GM12878 (cell line): ENCODE measurements around the gene MAVS. TPM values are rescaled to one million over a fixed set of nuclear protein-coding genes. Genes with fewer than 3 reads are reported as not detected.

Source experiments
- ATAC-seq: fragments of 200-7000 bp; cut with Tn5 transposase; 3 replicates; pipeline ENCODE4 v1.9.1; 2020; ENCODE audit warnings: mild to moderate bottlenecking, moderate library complexity
- BruUV-seq: library from RNA; stranded (reverse); fragments of 400-500 nt; replicated peaks from 2 replicates; lab custom pipeline; 2021; lab: Mats Ljungman, UMichigan
- CTCF ChIA-PET: fragments of 300-600 bp; sonication (Branson Sonifier 250); formaldehyde crosslinking; extraction: SDS; loops from one replicate; lab custom pipeline; 2021; ENCODE audit warnings: inconsistent platforms; lab: Yijun Ruan, JAX
- POLR2A ChIA-PET: fragments of 350-600 bp; formaldehyde crosslinking; extraction: SDS; loops from one replicate; lab custom pipeline; 2021; ENCODE audit warnings: inconsistent platforms; lab: Charles Lee
- RAD21 ChIA-PET: fragments of 300-600 bp; sonication (Branson Sonifier 250); formaldehyde crosslinking; loops from one replicate; lab custom pipeline; 2023; ENCODE audit warnings: antibody characterized with exemption; ENCODE audit not compliant: unreplicated experiment; lab: Charles Lee
- SMC1A ChIA-PET: fragments of 300-600 bp; sonication (Branson Sonifier 250); formaldehyde crosslinking; loops from one replicate; lab custom pipeline; 2023; ENCODE audit not compliant: unreplicated experiment, uncharacterized antibody; lab: Charles Lee
- DNase-seq: peaks from one replicate; pipeline ENCODE4 v3.0.0-alpha.2; 2011; ENCODE audit warnings: low read depth, low spot score
- FAIRE-seq: peaks from 3 replicates; lab custom pipeline; 2011; peaks lifted over from hg19 to GRCh38; lab: Jason Lieb, UNC
- H2AFZ ChIP-seq: 2 replicates; pipeline ENCODE4 v1.6.0; 2011; ENCODE audit warnings: low read depth, low read length, control low read depth; ENCODE audit not compliant: control insufficient read depth
- H3K27ac ChIP-seq: 2 replicates; pipeline ENCODE4 v1.5.1; 2011; ENCODE audit warnings: control low read depth; ENCODE audit not compliant: control insufficient read depth, insufficient read depth
- H3K27me3 ChIP-seq, 2 experiments: replicated peaks in 1 of 2; 2 replicates each; pipeline versions ENCODE4 v1.6.0 to v1.6.1; 2011; ENCODE audit warnings: low read length in 1 of 2; ENCODE audit not compliant: control insufficient read depth in 2 of 2, insufficient read depth in 2 of 2
- H3K36me3 ChIP-seq, 2 experiments: 2 replicates each; pipeline ENCODE4 v1.5.1; 2011; ENCODE audit warnings: low read length in 1 of 2; ENCODE audit not compliant: control insufficient read depth in 2 of 2, insufficient read depth in 2 of 2
- H3K4me1 ChIP-seq: 2 replicates; pipeline ENCODE4 v1.6.1; 2011; ENCODE audit warnings: mild to moderate bottlenecking, low read length, moderate library complexity, mixed read lengths; ENCODE audit not compliant: control insufficient read depth, insufficient read depth
- H3K4me2 ChIP-seq: 2 replicates; pipeline ENCODE4 v1.6.0; 2011; ENCODE audit warnings: control low read depth; ENCODE audit not compliant: control insufficient read depth, insufficient read depth
- H3K4me3 ChIP-seq: fragments of 200-600 bp; sonication (generic); 2 replicates; pipeline ENCODE4 v1.5.1; 2016
- H3K79me2 ChIP-seq: 2 replicates; pipeline ENCODE4 v1.6.0; 2011; ENCODE audit warnings: low read length; ENCODE audit not compliant: control insufficient read depth, insufficient read depth
- H3K9ac ChIP-seq: 2 replicates; pipeline ENCODE4 v1.8.0; 2011; ENCODE audit warnings: low read length, control low read depth, mixed read lengths; ENCODE audit not compliant: control insufficient read depth, insufficient read depth
- H3K9me3 ChIP-seq: replicated peaks from 3 replicates; pipeline ENCODE4 v1.5.1; 2011; ENCODE audit warnings: mild to moderate bottlenecking, low read length; ENCODE audit not compliant: control insufficient read depth, insufficient read depth
- H4K20me1 ChIP-seq: 2 replicates; pipeline ENCODE4 v1.6.0; 2011; ENCODE audit not compliant: control insufficient read depth, insufficient read depth
- CEBPZ ChIP-seq: fragments of 150-350 bp; IDR thresholded peaks from 2 replicates; pipeline ENCODE4 v1.6.1; 2016; ENCODE audit warnings: low read depth, low read length
- ELK1 ChIP-seq: IDR thresholded peaks from 2 replicates; pipeline ENCODE4 v1.6.1; 2012; ENCODE audit warnings: low read depth, low read length, improper control_type of control experiment
- HDAC6 ChIP-seq: fragments of 200-600 bp; sonication (generic); IDR thresholded peaks from one replicate; pipeline ENCODE4 v1.8.0; 2017; ENCODE audit warnings: antibody characterized with exemption; ENCODE audit not compliant: unreplicated experiment
- IRF5 ChIP-seq: fragments of 450-650 bp; IDR thresholded peaks from 2 replicates; pipeline ENCODE4 v1.6.1; 2017; ENCODE audit warnings: borderline replicate concordance
- NFYB ChIP-seq: IDR thresholded peaks from 2 replicates; pipeline ENCODE4 v1.6.1; 2011; ENCODE audit warnings: low read depth, mild to moderate bottlenecking, low read length, improper control_type of control experiment, moderate library complexity; ENCODE audit not compliant: insufficient read depth
- NKRF ChIP-seq: fragments of 450-650 bp; conservative IDR thresholded peaks from 2 replicates; pipeline ENCODE4 v1.6.1; 2017; ENCODE audit warnings: mild to moderate bottlenecking, moderate library complexity
- NR2C1 ChIP-seq: fragments of 450-650 bp; IDR thresholded peaks from 2 replicates; pipeline ENCODE4 v1.6.1; 2017; ENCODE audit warnings: antibody characterized with exemption, mild to moderate bottlenecking, moderate library complexity
- ZBTB11 ChIP-seq: fragments of 450-650 bp; formaldehyde crosslinking; IDR thresholded peaks from 2 replicates; pipeline ENCODE4 v1.5.0; 2022; ENCODE audit warnings: mild to moderate bottlenecking, missing genetic modification characterization
- ZNF384 ChIP-seq: IDR thresholded peaks from 2 replicates; pipeline ENCODE4 v1.6.1; 2012; ENCODE audit warnings: low read depth, mild to moderate bottlenecking, low read length, improper control_type of control experiment, borderline replicate concordance
- WGBS: methylation state at CpG from one replicate; pipeline ENCODE4 v1.1.6; 2016; ENCODE audit warnings: low lambda C conversion rate; ENCODE audit not compliant: insufficient replicate concordance, insufficient coverage; ENCODE audit errors: missing lambda C conversion rate; 5-methylcytosine and 5-hydroxymethylcytosine counted together
- in situ Hi-C: fragments of 300-500 bp; cut with MboI; formaldehyde crosslinking; loops from 9 replicates; pipeline ENCODE4 v1.14.3; 2018; ENCODE audit warnings: mixed read lengths
- intact Hi-C: fragments of 100-400 bp; cut with micrococcal nuclease; formaldehyde crosslinking; loops from one replicate; pipeline ENCODE4 v1.14.2; 2022; ENCODE audit not compliant: unreplicated experiment
- polyA plus RNA-seq, 11 experiments: library from polyadenylated mRNA; depleted of rRNA in 4 of 11; unstranded in 6 of 11; stranded (reverse) in 5 of 11; fragments of >200 nt; fragmentation: Nextera tagmentation in 4 of 11; fragmentation: Illumina TruSeq in 1 of 11; extraction: Ambion mirVana in 4 of 11; extraction: Trizol in 1 of 11; gene quantifications; 1 replicate in 1 of 11; 2 replicates in 10 of 11; pipeline versions ENCODE4 v1.2.1 to v1.2.3, GENCODE V29; 2011 to 2016; ENCODE audit warnings: inconsistent platforms in 2 of 11, missing spikeins in 2 of 11, low read depth in 1 of 11
- total RNA-seq, 4 experiments: library from RNA; depleted of rRNA in 3 of 4; stranded (reverse); fragments of >200 nt in 3 of 4; fragmentation: Illumina TruSeq in 1 of 4; extraction: Trizol in 1 of 4; gene quantifications; 2 replicates each; pipeline versions ENCODE4 v1.2.1 to v1.2.3, GENCODE V29; 2013 to 2021

MAVS gene
- total and polyA plus RNA-seq, 10 of the 15 experiments (the other 5 are each of a cell fraction or from before 2014, with no cell fraction given) = 1.6 to 25.2 (median 12.6) TPM

- WGBS = 64% methylated on average over 5 of the region's 5 CpGs
- 0 out of 4 replicates have a peak, but pooled peaks cover 0 to 5% of the 10 kb centered on the region in 2 experiments for H3K36me3 ChIP-seq
- no peak for TF ChIP-seq ELK1
- TF ChIP-seq NFYB = no peak
- TF ChIP-seq ZNF384 = no peak
- TF ChIP-seq ZBTB11 = no peak
- TF ChIP-seq NR2C1 = no peak
- TF ChIP-seq NKRF = no peak
- no peak for TF ChIP-seq CEBPZ
- TF ChIP-seq HDAC6 = no peak
- no peak for TF ChIP-seq IRF5
- no peak overlapping the region for H3K9ac ChIP-seq
- H3K9me3 ChIP-seq = no peaks in the 10 kb centered on the region
- H3K4me1 ChIP-seq = peaks cover 31% of the 10 kb centered on the region
- intact Hi-C loops (no loop called here), in situ Hi-C loops (no loop called here)
- ATAC-seq = no peak
- peaks cover 4% of the 10 kb centered on the region for H4K20me1 ChIP-seq
- no peak for FAIRE-seq
- ChIA-PET CTCF (no interaction called here), SMC1A (interaction anchor here (1.2 kb wide), 3 partner anchors 9 to 110 kb away, joined by 3 to 4 read pairs (median 3); no protein-coding TSS in a partner anchor), RAD21 (interaction anchor here (0.7 to 2.9 kb wide), 3 partner anchors 9 to 76 kb away, joined by 3 to 14 read pairs (median 3); no protein-coding TSS in a partner anchor), POLR2A (interaction anchor here (3.8 kb wide), 1 partner anchor 10 kb away, joined by 24 read pairs; no protein-coding TSS in a partner anchor)
- H3K79me2 ChIP-seq = peaks cover 86% of the 10 kb centered on the region
- no peak overlapping the region for H3K27ac ChIP-seq
- no peak overlapping the region for H3K4me2 ChIP-seq
- no peak overlapping the region for H3K4me3 ChIP-seq
- no peak for DNase-seq
- no peaks in the 10 kb centered on the region for H3K27me3 ChIP-seq
- BruUV-seq = no TSS peak
- no peak overlapping the region for H2AFZ ChIP-seq
Observed at GRCh38 chr20:3902446-3902845, 55.8 kb downstream of the MAVS start.
